Measurements from ENCODE around the gene MXRA7. TPM values are rescaled to one million over a fixed set of nuclear protein-coding genes. Genes with fewer than 3 reads are reported as not detected.

MXRA7 gene
- total and polyA plus RNA-seq, 2 donors (not counting 1 experiment from before 2014, with no cell fraction given): 5.5 to 16.1 TPM

DNA sequence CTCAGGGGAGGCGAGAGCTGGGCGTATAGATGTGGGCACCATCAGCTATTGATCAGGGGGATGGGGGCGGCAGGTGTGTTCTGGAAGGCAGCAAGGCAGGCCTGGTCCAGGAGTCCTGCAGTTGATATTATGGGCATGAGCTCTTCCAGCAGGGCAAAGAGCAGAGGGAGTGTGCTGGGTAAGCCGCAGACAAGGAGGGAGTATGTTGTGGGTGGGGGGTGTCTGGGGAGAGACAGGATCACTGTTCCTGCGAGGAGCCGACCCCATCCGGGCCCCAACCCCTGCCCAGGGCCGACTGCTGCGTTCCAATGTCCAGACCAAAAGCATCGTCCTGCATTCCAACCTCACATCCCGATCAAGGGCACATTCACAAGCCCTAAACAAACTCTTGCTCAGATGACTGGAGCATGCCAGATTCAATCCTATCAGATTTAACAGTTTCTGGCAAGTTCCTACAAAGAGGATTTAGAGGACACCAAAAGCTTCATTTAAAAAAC is 9.2 kb downstream of the MXRA7 start:
- H3K36me3 ChIP-seq (replicated peaks in 1 of 2; ENCODE audit: control extremely low read depth in 1 of 2, control insufficient read depth in 1 of 2, extremely low read depth in 1 of 2, insufficient read depth in 2 of 2, low read length in 1 of 2): no peaks in the 10 kb centered on the region
- DNase-seq (no peak), ATAC-seq (ENCODE audit: low read depth) (no peak)
- 94% methylated on average over 5 of the region's 11 CpGs for WGBS (ENCODE audit: insufficient coverage)
- H3K4me1 Mint-ChIP-seq: peaks cover 6% of the 10 kb centered on the region
- H3K4me3 Mint-ChIP-seq: no peak overlapping the region
- peaks cover 3% of the 10 kb centered on the region for H3K27me3 Mint-ChIP-seq
- H4K20me1 ChIP-seq (ENCODE audit: control insufficient read depth, insufficient read depth, low read length, poor library complexity, severe bottlenecking): no peaks in the 10 kb centered on the region
- peaks cover 6 to 9% of the 10 kb centered on the region in 2 donors for H3K4me1 ChIP-seq (ENCODE audit: control insufficient read depth in 2 of 2, insufficient read depth in 2 of 2, low read length in 2 of 2)
- H3K4me3 ChIP-seq (ENCODE audit: control extremely low read depth in 1 of 5, extremely low read depth in 1 of 5, insufficient read depth in 1 of 5, low read depth in 2 of 5, low read length in 4 of 5): no peak overlapping the region
- TF ChIP-seq, protein P1, sequence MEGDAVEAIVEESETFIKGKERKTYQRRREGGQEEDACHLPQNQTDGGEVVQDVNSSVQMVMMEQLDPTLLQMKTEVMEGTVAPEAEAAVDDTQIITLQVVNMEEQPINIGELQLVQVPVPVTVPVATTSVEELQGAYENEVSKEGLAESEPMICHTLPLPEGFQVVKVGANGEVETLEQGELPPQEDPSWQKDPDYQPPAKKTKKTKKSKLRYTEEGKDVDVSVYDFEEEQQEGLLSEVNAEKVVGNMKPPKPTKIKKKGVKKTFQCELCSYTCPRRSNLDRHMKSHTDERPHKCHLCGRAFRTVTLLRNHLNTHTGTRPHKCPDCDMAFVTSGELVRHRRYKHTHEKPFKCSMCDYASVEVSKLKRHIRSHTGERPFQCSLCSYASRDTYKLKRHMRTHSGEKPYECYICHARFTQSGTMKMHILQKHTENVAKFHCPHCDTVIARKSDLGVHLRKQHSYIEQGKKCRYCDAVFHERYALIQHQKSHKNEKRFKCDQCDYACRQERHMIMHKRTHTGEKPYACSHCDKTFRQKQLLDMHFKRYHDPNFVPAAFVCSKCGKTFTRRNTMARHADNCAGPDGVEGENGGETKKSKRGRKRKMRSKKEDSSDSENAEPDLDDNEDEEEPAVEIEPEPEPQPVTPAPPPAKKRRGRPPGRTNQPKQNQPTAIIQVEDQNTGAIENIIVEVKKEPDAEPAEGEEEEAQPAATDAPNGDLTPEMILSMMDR (IDR thresholded peaks at IDR 0.05): no peak
- no peak for TF ChIP-seq EZH2 (IDR thresholded peaks at IDR 0.05; ENCODE audit: borderline replicate concordance, insufficient read depth, low read depth, low read length, poor library complexity, severe bottlenecking)
- H3K27ac ChIP-seq (ENCODE audit: low read length in 2 of 2): no peak overlapping the region
- H3K27ac Mint-ChIP-seq: no peak overlapping the region
- H3K4me2 ChIP-seq (replicated peaks; ENCODE audit: low read depth, low read length, poor library complexity, severe bottlenecking): no peak overlapping the region
- no peaks in the 10 kb centered on the region for H3K9me3 Mint-ChIP-seq (ENCODE audit: insufficient read depth)
- intact Hi-C loops (cut with micrococcal nuclease): no loop called here
- H3K9me3 ChIP-seq (ENCODE audit: control extremely low read depth in 1 of 3, control insufficient read depth in 2 of 3, insufficient read depth in 1 of 3, low read length in 2 of 3): no peaks in the 10 kb centered on the region
- CTCF ChIA-PET: interaction anchor here (5.5 kb wide), 1 partner anchor 13 kb away, joined by 25 read pairs; no protein-coding TSS in a partner anchor
- peaks cover 23% of the 10 kb centered on the region for H3K79me2 ChIP-seq (ENCODE audit: control insufficient read depth, insufficient read depth, low read length)
- POLR2A ChIA-PET: no interaction called here
- no peak overlapping the region for H2AFZ ChIP-seq (ENCODE audit: insufficient read depth, low read depth, low read length, poor library complexity, severe bottlenecking)
- H3K27me3 ChIP-seq (replicated peaks in 1 of 4; ENCODE audit: control extremely low read depth in 1 of 4, control insufficient read depth in 3 of 4, insufficient read depth in 4 of 4, low read length in 3 of 4): peaks cover 0 to 5% (median 0%) of the 10 kb centered on the region in 4 experiments
- H3K9ac ChIP-seq (ENCODE audit: low read length): no peak overlapping the region

DNA sequence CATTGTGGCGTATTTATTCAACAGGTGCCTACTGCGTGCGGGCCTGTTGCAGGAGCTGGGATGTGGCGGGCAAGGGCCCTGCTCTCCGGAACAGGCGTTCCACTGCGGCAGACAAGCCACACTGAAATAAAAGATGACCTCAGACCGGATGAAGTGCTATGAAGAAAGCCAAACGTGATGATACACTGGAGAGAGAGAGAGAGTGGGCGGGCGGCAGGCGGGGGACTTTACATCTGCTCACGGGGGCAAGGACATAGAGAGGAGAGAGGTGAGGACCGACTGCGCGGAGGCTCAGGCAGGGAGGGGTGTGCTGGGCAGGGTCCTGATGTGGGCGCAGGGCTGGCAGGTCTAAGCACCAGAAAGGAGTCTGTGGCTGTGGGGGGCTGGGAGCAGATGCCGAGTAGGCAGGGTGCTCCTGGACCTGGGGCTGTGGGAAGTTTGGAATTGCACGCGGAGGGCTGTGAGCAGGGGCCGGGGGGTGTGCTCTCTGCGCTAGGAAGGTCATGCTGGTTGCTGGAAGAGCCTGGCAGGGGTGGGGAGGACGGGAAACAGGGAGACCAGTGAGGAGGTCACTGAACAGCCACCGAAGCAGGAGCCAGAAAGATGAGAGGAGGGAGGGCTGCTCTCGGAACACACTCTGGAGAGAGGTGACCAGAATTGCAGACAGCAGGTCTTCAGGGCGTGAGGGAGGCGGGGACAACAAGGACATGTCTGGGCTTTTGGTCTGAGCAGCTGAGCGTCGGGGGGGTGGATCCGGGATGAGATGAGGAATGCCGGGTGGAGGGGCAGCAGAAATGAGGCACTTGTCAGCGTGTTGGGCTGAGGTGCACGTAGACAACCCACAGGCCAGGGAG is 9.9 kb downstream of the MXRA7 start:
- no peak overlapping the region for H3K4me2 ChIP-seq (replicated peaks; ENCODE audit: low read depth, low read length, poor library complexity, severe bottlenecking)
- CTCF ChIA-PET: interaction anchor here (5.5 kb wide), 1 partner anchor 14 kb away, joined by 25 read pairs; no protein-coding TSS in a partner anchor
- H2AFZ ChIP-seq (ENCODE audit: insufficient read depth, low read depth, low read length, poor library complexity, severe bottlenecking): no peak overlapping the region
- POLR2A ChIA-PET: no interaction called here
- peaks cover 0 to 5% (median 0%) of the 10 kb centered on the region in 4 experiments for H3K27me3 ChIP-seq (replicated peaks in 1 of 4; ENCODE audit: control extremely low read depth in 1 of 4, control insufficient read depth in 3 of 4, insufficient read depth in 4 of 4, low read length in 3 of 4)
- H3K36me3 ChIP-seq (replicated peaks in 1 of 2; ENCODE audit: control extremely low read depth in 1 of 2, control insufficient read depth in 1 of 2, extremely low read depth in 1 of 2, insufficient read depth in 2 of 2, low read length in 1 of 2): no peaks in the 10 kb centered on the region
- TF ChIP-seq EZH2 (IDR thresholded peaks at IDR 0.05; ENCODE audit: borderline replicate concordance, insufficient read depth, low read depth, low read length, poor library complexity, severe bottlenecking): no peak
- TF ChIP-seq, protein P1 (IDR thresholded peaks at IDR 0.05): no peak
- ATAC-seq (ENCODE audit: low read depth) (no peak), DNase-seq (no peak)
- 90% methylated on average over 32 of the region's 33 CpGs for WGBS (ENCODE audit: insufficient coverage)
- H3K9ac ChIP-seq (ENCODE audit: low read length): no peak overlapping the region
- H3K27ac ChIP-seq (ENCODE audit: low read length in 2 of 2): no peak overlapping the region
- Mint-ChIP-seq H3K9me3 (ENCODE audit: insufficient read depth) (no peaks in the 10 kb centered on the region), H3K4me3 (no peak overlapping the region), H3K27ac (no peak overlapping the region), H3K27me3 (peaks cover 3% of the 10 kb centered on the region), H3K4me1 (peaks cover 10% of the 10 kb centered on the region)
- H4K20me1 ChIP-seq (ENCODE audit: control insufficient read depth, insufficient read depth, low read length, poor library complexity, severe bottlenecking): no peaks in the 10 kb centered on the region
- intact Hi-C loops (cut with micrococcal nuclease): no loop called here
- H3K79me2 ChIP-seq (ENCODE audit: control insufficient read depth, insufficient read depth, low read length): peaks cover 22% of the 10 kb centered on the region
- peaks cover 7 to 12% of the 10 kb centered on the region in 2 donors for H3K4me1 ChIP-seq (ENCODE audit: control insufficient read depth in 2 of 2, insufficient read depth in 2 of 2, low read length in 2 of 2)
- no peaks in the 10 kb centered on the region for H3K9me3 ChIP-seq (ENCODE audit: control extremely low read depth in 1 of 3, control insufficient read depth in 2 of 3, insufficient read depth in 1 of 3, low read length in 2 of 3)
- H3K4me3 ChIP-seq (ENCODE audit: control extremely low read depth in 1 of 5, extremely low read depth in 1 of 5, insufficient read depth in 1 of 5, low read depth in 2 of 5, low read length in 4 of 5): no peak overlapping the region

Measured in B cell (primary cell).